ENCODE data around the gene CCL7.

- TF ChIP-seq CTCF (IDR thresholded peaks at IDR 0.05 in 8 of 11, conservative IDR thresholded peaks at IDR 0.05 in 3 of 11): no peak
- TF ChIP-seq POLR2A (IDR thresholded peaks at IDR 0.05): no peak
Observed at GRCh38 chr17:34314279-34314678, 44.3 kb downstream of the CCL7 start.
